HEK293 (cell line): Measurements from ENCODE around the gene CIRBP.
A peak's percentile ranks its signal among the peaks of the same experiment; 100 is the strongest.

Experiments
- ATF2 ChIP-seq: fragments of 450-650 bp; formaldehyde crosslinking; IDR thresholded peaks from 2 replicates; pipeline ENCODE4 v1.5.1; 2016; ENCODE audit warnings: missing biosample characterization, missing genetic modification characterization, low read depth
- SETDB1 ChIP-seq: IDR thresholded peaks from one replicate; pipeline ENCODE4 v1.6.1; 2017; ENCODE audit warnings: mild to moderate bottlenecking, low read length, moderate library complexity, mixed read lengths; ENCODE audit not compliant: insufficient read length
- ZFP41 ChIP-seq: fragments of 450-650 bp; formaldehyde crosslinking; IDR thresholded peaks from 2 replicates; pipeline ENCODE4 v1.5.1; 2016; ENCODE audit warnings: missing biosample characterization, missing genetic modification characterization, borderline replicate concordance
- ZNF10 ChIP-seq: fragments of 450-650 bp; formaldehyde crosslinking; IDR thresholded peaks from 2 replicates; pipeline ENCODE4 v1.5.1; 2017; ENCODE audit warnings: missing biosample characterization, missing genetic modification characterization
- ZNF146 ChIP-seq: fragments of 450-650 bp; formaldehyde crosslinking; IDR thresholded peaks from 2 replicates; pipeline ENCODE4 v1.5.1; 2016; ENCODE audit warnings: missing biosample characterization, missing genetic modification characterization
- ZNF169 ChIP-seq: fragments of 450-650 bp; formaldehyde crosslinking; IDR thresholded peaks from 2 replicates; pipeline ENCODE4 v1.5.1; 2016; ENCODE audit warnings: missing biosample characterization, missing genetic modification characterization
- ZNF184 ChIP-seq: fragments of 450-650 bp; IDR thresholded peaks from 2 replicates; pipeline ENCODE4 v1.5.1; 2018; ENCODE audit warnings: missing biosample characterization, mild to moderate bottlenecking, missing genetic modification characterization
- ZNF23 ChIP-seq: fragments of 450-650 bp; formaldehyde crosslinking; IDR thresholded peaks from 2 replicates; pipeline ENCODE4 v1.5.1; 2016; ENCODE audit warnings: missing biosample characterization, missing genetic modification characterization, borderline replicate concordance
- ZNF335 ChIP-seq: fragments of 450-650 bp; formaldehyde crosslinking; conservative IDR thresholded peaks from 2 replicates; pipeline ENCODE4 v1.5.1; 2016; ENCODE audit warnings: missing biosample characterization, missing genetic modification characterization
- ZNF341 ChIP-seq: fragments of 450-650 bp; formaldehyde crosslinking; IDR thresholded peaks from 2 replicates; pipeline ENCODE4; 2016; ENCODE audit warnings: low read depth, missing biosample characterization, missing genetic modification characterization
- ZNF404 ChIP-seq: fragments of 450-650 bp; formaldehyde crosslinking; IDR thresholded peaks from 2 replicates; pipeline ENCODE4 v1.5.1; 2017; ENCODE audit warnings: missing biosample characterization, missing genetic modification characterization
- ZNF426 ChIP-seq: fragments of 450-650 bp; formaldehyde crosslinking; IDR thresholded peaks from 2 replicates; pipeline ENCODE4 v1.5.1; 2017; ENCODE audit warnings: missing biosample characterization, missing genetic modification characterization, mild to moderate bottlenecking, inconsistent platforms, moderate library complexity
- ZNF514 ChIP-seq: fragments of 450-650 bp; formaldehyde crosslinking; IDR thresholded peaks from 2 replicates; pipeline ENCODE4 v1.5.1; 2016; ENCODE audit warnings: missing biosample characterization, missing genetic modification characterization
- ZNF629 ChIP-seq: fragments of 450-650 bp; formaldehyde crosslinking; IDR thresholded peaks from 2 replicates; pipeline ENCODE4 v1.5.1; 2017; ENCODE audit warnings: missing biosample characterization, missing genetic modification characterization
- ZNF664 ChIP-seq: fragments of 450-650 bp; formaldehyde crosslinking; IDR thresholded peaks from 2 replicates; pipeline ENCODE4 v1.5.1; 2016; ENCODE audit warnings: missing biosample characterization, missing genetic modification characterization
- ZNF701 ChIP-seq: fragments of 450-650 bp; formaldehyde crosslinking; IDR thresholded peaks from 2 replicates; pipeline ENCODE4 v1.5.1; 2016; ENCODE audit warnings: missing biosample characterization, missing genetic modification characterization
- ZNF707 ChIP-seq: fragments of 450-650 bp; formaldehyde crosslinking; IDR thresholded peaks from 2 replicates; pipeline ENCODE4 v1.5.1; 2016; ENCODE audit warnings: missing biosample characterization, missing genetic modification characterization
- TF ChIP-seq, protein P1 (sequence below): fragments of 450-650 bp; formaldehyde crosslinking; conservative IDR thresholded peaks from 2 replicates; pipeline ENCODE4 v1.5.1; 2016; ENCODE audit warnings: low read depth, missing biosample characterization, missing genetic modification characterization
- TF ChIP-seq, protein P2 (sequence below): fragments of 450-650 bp; formaldehyde crosslinking; IDR thresholded peaks from 2 replicates; pipeline ENCODE4 v1.5.1; 2016; ENCODE audit warnings: missing biosample characterization, missing genetic modification characterization
- TF ChIP-seq, protein P3 (sequence below): fragments of 450-650 bp; formaldehyde crosslinking; IDR thresholded peaks from 2 replicates; pipeline ENCODE4 v1.5.1; 2017; ENCODE audit warnings: missing biosample characterization, missing genetic modification characterization
- TF ChIP-seq, protein P4 (sequence below): fragments of 450-650 bp; formaldehyde crosslinking; IDR thresholded peaks from 2 replicates; pipeline ENCODE4 v1.5.1; 2016; ENCODE audit warnings: missing biosample characterization, missing genetic modification characterization

The CIRBP gene

GRCh38 chr19:1251330-1252220, 17.6 kb upstream of the CIRBP start (continued):
- TF ChIP-seq, protein P1, sequence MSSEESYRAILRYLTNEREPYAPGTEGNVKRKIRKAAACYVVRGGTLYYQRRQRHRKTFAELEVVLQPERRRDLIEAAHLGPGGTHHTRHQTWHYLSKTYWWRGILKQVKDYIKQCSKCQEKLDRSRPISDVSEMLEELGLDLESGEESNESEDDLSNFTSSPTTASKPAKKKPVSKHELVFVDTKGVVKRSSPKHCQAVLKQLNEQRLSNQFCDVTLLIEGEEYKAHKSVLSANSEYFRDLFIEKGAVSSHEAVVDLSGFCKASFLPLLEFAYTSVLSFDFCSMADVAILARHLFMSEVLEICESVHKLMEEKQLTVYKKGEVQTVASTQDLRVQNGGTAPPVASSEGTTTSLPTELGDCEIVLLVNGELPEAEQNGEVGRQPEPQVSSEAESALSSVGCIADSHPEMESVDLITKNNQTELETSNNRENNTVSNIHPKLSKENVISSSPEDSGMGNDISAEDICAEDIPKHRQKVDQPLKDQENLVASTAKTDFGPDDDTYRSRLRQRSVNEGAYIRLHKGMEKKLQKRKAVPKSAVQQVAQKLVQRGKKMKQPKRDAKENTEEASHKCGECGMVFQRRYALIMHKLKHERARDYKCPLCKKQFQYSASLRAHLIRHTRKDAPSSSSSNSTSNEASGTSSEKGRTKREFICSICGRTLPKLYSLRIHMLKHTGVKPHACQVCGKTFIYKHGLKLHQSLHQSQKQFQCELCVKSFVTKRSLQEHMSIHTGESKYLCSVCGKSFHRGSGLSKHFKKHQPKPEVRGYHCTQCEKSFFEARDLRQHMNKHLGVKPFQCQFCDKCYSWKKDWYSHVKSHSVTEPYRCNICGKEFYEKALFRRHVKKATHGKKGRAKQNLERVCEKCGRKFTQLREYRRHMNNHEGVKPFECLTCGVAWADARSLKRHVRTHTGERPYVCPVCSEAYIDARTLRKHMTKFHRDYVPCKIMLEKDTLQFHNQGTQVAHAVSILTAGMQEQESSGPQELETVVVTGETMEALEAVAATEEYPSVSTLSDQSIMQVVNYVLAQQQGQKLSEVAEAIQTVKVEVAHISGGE (tag by site-specific recombination), result peak; percentile 74; the same call in 1 of the 2 replicates
- TF ChIP-seq ZNF341 (tag by site-specific recombination) (peak; percentile 97), ZNF664 (no peak), ZNF701 (0 out of 2 replicates have a peak, but pooled peaks have one; percentile 6), ZNF184 (tag by site-specific recombination) (no peak), ZNF23 (tag by site-specific recombination) (no peak), ZNF10 (tag by site-specific recombination) (no peak; the same call in 1 of the 2 replicates), ZNF169 (tag by site-specific recombination) (no peak), ZNF404 (no peak), ATF2 (tag by site-specific recombination) (no peak), ZNF146 (0 out of 2 replicates have a peak, but pooled peaks have one; percentile 6), ZFP41 (no peak), SETDB1 (no peak), ZNF707 (no peak), ZNF335 (tag by site-specific recombination) (no peak; the same call in 1 of the 2 replicates), ZNF514 (tag by site-specific recombination) (no peak), ZNF426 (tag by site-specific recombination) (no peak), ZNF629 (tag by site-specific recombination) (peak; percentile 14; the same call in 1 of the 2 replicates)
- TF ChIP-seq, protein P2, sequence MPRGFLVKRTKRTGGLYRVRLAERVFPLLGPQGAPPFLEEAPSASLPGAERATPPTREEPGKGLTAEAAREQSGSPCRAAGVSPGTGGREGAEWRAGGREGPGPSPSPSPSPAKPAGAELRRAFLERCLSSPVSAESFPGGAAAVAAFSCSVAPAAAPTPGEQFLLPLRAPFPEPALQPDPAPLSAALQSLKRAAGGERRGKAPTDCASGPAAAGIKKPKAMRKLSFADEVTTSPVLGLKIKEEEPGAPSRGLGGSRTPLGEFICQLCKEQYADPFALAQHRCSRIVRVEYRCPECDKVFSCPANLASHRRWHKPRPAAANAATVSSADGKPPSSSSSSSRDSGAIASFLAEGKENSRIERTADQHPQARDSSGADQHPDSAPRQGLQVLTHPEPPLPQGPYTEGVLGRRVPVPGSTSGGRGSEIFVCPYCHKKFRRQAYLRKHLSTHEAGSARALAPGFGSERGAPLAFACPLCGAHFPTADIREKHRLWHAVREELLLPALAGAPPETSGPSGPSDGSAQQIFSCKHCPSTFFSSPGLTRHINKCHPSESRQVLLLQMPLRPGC (tag by site-specific recombination), result 0 out of 2 replicates have a peak, but pooled peaks have one; percentile 28
- TF ChIP-seq, protein P3, sequence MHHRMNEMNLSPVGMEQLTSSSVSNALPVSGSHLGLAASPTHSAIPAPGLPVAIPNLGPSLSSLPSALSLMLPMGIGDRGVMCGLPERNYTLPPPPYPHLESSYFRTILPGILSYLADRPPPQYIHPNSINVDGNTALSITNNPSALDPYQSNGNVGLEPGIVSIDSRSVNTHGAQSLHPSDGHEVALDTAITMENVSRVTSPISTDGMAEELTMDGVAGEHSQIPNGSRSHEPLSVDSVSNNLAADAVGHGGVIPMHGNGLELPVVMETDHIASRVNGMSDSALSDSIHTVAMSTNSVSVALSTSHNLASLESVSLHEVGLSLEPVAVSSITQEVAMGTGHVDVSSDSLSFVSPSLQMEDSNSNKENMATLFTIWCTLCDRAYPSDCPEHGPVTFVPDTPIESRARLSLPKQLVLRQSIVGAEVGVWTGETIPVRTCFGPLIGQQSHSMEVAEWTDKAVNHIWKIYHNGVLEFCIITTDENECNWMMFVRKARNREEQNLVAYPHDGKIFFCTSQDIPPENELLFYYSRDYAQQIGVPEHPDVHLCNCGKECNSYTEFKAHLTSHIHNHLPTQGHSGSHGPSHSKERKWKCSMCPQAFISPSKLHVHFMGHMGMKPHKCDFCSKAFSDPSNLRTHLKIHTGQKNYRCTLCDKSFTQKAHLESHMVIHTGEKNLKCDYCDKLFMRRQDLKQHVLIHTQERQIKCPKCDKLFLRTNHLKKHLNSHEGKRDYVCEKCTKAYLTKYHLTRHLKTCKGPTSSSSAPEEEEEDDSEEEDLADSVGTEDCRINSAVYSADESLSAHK (tag by site-specific recombination), result no peak
- TF ChIP-seq, protein P4, sequence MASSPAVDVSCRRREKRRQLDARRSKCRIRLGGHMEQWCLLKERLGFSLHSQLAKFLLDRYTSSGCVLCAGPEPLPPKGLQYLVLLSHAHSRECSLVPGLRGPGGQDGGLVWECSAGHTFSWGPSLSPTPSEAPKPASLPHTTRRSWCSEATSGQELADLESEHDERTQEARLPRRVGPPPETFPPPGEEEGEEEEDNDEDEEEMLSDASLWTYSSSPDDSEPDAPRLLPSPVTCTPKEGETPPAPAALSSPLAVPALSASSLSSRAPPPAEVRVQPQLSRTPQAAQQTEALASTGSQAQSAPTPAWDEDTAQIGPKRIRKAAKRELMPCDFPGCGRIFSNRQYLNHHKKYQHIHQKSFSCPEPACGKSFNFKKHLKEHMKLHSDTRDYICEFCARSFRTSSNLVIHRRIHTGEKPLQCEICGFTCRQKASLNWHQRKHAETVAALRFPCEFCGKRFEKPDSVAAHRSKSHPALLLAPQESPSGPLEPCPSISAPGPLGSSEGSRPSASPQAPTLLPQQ (tag by site-specific recombination), result peak; percentile 11; the same call in 1 of the 2 replicates
